K562 (cell line): ENCODE results near the gene ITGAL. TPM values are rescaled to one million over a fixed set of nuclear protein-coding genes. Genes with fewer than 3 reads are reported as not detected.

Source experiments
- ARID1B ChIP-seq: fragments of 450-650 bp; IDR thresholded peaks from 2 replicates; pipeline ENCODE4 v1.6.1; 2016; ENCODE audit warnings: antibody characterized with exemption, mild to moderate bottlenecking, inconsistent platforms
- BHLHE40 ChIP-seq: IDR thresholded peaks from 2 replicates; pipeline ENCODE4 v1.6.1; 2011; ENCODE audit warnings: low read length, improper control_type of control experiment
- CCNT2 ChIP-seq: IDR thresholded peaks from 2 replicates; pipeline ENCODE4 v1.6.1; 2011; ENCODE audit warnings: borderline replicate concordance, low read depth, mild to moderate bottlenecking, moderate library complexity, mixed read lengths, low read length; ENCODE audit not compliant: insufficient read length; ENCODE audit errors: extremely low read depth
- HDAC1 ChIP-seq, 2 experiments: fragments of 450-650 bp; IDR thresholded peaks; 2 replicates each; pipeline ENCODE4 v1.6.1; 2016 to 2017; ENCODE audit warnings: inconsistent platforms in 1 of 2, mild to moderate bottlenecking in 1 of 2, moderate library complexity in 1 of 2
- HIVEP1 ChIP-seq: fragments of 250-450 bp; sonication (Bioruptor Pico); IDR thresholded peaks from 2 replicates; pipeline ENCODE4 v1.4.0; 2020; ENCODE audit warnings: mild to moderate bottlenecking
- HSF4 ChIP-seq: fragments of 250-450 bp; sonication (Bioruptor Pico); IDR thresholded peaks from 2 replicates; pipeline ENCODE4 v2.1.2; 2022; ENCODE audit warnings: mild to moderate bottlenecking, moderate library complexity, borderline replicate concordance
- JUNB ChIP-seq: fragments of 450-650 bp; formaldehyde crosslinking; conservative IDR thresholded peaks from 2 replicates; pipeline ENCODE4 v1.4.0; 2020; ENCODE audit warnings: mild to moderate bottlenecking
- LEF1 ChIP-seq: fragments of 450-650 bp; IDR thresholded peaks from 2 replicates; pipeline ENCODE4 v1.6.1; 2016; ENCODE audit warnings: mild to moderate bottlenecking
- MXI1 ChIP-seq: IDR thresholded peaks from 2 replicates; pipeline ENCODE4 v1.6.1; 2011; ENCODE audit warnings: low read depth, mild to moderate bottlenecking, improper control_type of control experiment, low read length
- POLR2AphosphoS2 ChIP-seq: IDR thresholded peaks from 2 replicates; pipeline ENCODE4 v1.6.1; 2012; ENCODE audit warnings: low read length, improper control_type of control experiment
- TCF7 ChIP-seq: sonication (generic); IDR thresholded peaks from 2 replicates; pipeline ENCODE4 v1.6.1; 2016; ENCODE audit warnings: antibody characterized with exemption, borderline replicate concordance
- ZBTB34 ChIP-seq: fragments of 250-450 bp; sonication (Bioruptor Pico); IDR thresholded peaks from 2 replicates; pipeline ENCODE4 v1.8.0; 2021; ENCODE audit warnings: mild to moderate bottlenecking, moderate library complexity
- ZBTB49 ChIP-seq: sonication (generic); formaldehyde crosslinking; IDR thresholded peaks from 2 replicates; pipeline ENCODE4 v1.8.0; 2022; ENCODE audit warnings: missing genetic modification reagents, mild to moderate bottlenecking, borderline replicate concordance
- ZNF639 ChIP-seq, 2 experiments: fragments of 200-800 bp in 1 of 2; sonication (Bioruptor generic) in 1 of 2; sonication (generic) in 1 of 2; formaldehyde crosslinking in 1 of 2; IDR thresholded peaks in 1 of 2; conservative IDR thresholded peaks in 1 of 2; 2 replicates each; pipeline versions ENCODE4 v1.5.0 to v1.6.1; 2016 to 2020; ENCODE audit warnings: missing compliant biosample characterization in 1 of 2, missing genetic modification characterization in 1 of 2, missing genetic modification reagents in 1 of 2
- polyA plus RNA-seq, 8 experiments: library from polyadenylated mRNA; depleted of rRNA in 4 of 8; stranded (reverse) in 5 of 8; unstranded in 3 of 8; fragments of >200 nt; fragmentation: Nextera tagmentation in 2 of 8; fragmentation: Illumina TruSeq in 1 of 8; extraction: Ambion mirVana in 2 of 8; extraction: Trizol in 1 of 8; gene quantifications; 2 replicates each; pipeline versions ENCODE4 v1.2.1 to v1.2.3, GENCODE V29; 2011 to 2014; ENCODE audit warnings: inconsistent platforms in 1 of 8, missing spikeins in 1 of 8
- total RNA-seq, 7 experiments: library from RNA; depleted of rRNA in 6 of 7; stranded (reverse); fragments of >200 nt in 6 of 7; fragmentation: Illumina TruSeq in 2 of 7; extraction: Trizol in 2 of 7; gene quantifications; 2 replicates each; pipeline versions ENCODE4 v1.2.1 to v1.2.3, GENCODE V29; 2011 to 2021; ENCODE audit warnings: low replicate concordance in 1 of 7

ITGAL gene
- total and polyA plus RNA-seq, 9 of the 15 experiments (the other 6 are each of a cell fraction or from before 2014, with no cell fraction given), result 0.01 to 0.53 TPM; not detected in 7

GRCh38 chr16:30541502-30542329, 69.2 kb downstream of the ITGAL start (continued):
- TF ChIP-seq CCNT2 (peak; percentile 16), HSF4 (CRISPR knock-in tag) (no peak), LEF1 (peak; percentile 50; the same call in 1 of the 2 replicates), ZBTB49 (CRISPR knock-in tag) (no peak), HIVEP1 (CRISPR knock-in tag) (no peak), JUNB (CRISPR knock-in tag) (no peak), ARID1B (peak; percentile 77), ZNF639 (CRISPR knock-in tag; conservative IDR thresholded peaks at IDR 0.05 in 1 of 2, IDR thresholded peaks at IDR 0.05 in 1 of 2) (no peak), TCF7 (no peak), ZBTB34 (CRISPR knock-in tag) (no peak), MXI1 (no peak), HDAC1 (IDR thresholded peaks at IDR 0.05) (0 out of 4 replicates have a peak, but pooled peaks of 1 of the 2 experiments have one; percentile 49), POLR2AphosphoS2 (no peak), BHLHE40 (no peak)
